GM12878 (cell line): Measurements from ENCODE around the gene CNIH2. TPM values are rescaled to one million over a fixed set of nuclear protein-coding genes. Genes with fewer than 3 reads are reported as not detected.

Source experiments
- ATAC-seq: fragments of 200-7000 bp; cut with Tn5 transposase; 3 replicates; pipeline ENCODE4 v1.9.1; 2020; ENCODE audit warnings: mild to moderate bottlenecking, moderate library complexity
- BruUV-seq: library from RNA; stranded (reverse); fragments of 400-500 nt; replicated peaks from 2 replicates; lab custom pipeline; 2021; lab: Mats Ljungman, UMichigan
- CTCF ChIA-PET: fragments of 300-600 bp; sonication (Branson Sonifier 250); formaldehyde crosslinking; extraction: SDS; loops from one replicate; lab custom pipeline; 2021; ENCODE audit warnings: inconsistent platforms; lab: Yijun Ruan, JAX
- POLR2A ChIA-PET: fragments of 350-600 bp; formaldehyde crosslinking; extraction: SDS; loops from one replicate; lab custom pipeline; 2021; ENCODE audit warnings: inconsistent platforms; lab: Charles Lee
- RAD21 ChIA-PET: fragments of 300-600 bp; sonication (Branson Sonifier 250); formaldehyde crosslinking; loops from one replicate; lab custom pipeline; 2023; ENCODE audit warnings: antibody characterized with exemption; ENCODE audit not compliant: unreplicated experiment; lab: Charles Lee
- SMC1A ChIA-PET: fragments of 300-600 bp; sonication (Branson Sonifier 250); formaldehyde crosslinking; loops from one replicate; lab custom pipeline; 2023; ENCODE audit not compliant: unreplicated experiment, uncharacterized antibody; lab: Charles Lee
- DNase-seq: peaks from one replicate; pipeline ENCODE4 v3.0.0-alpha.2; 2011; ENCODE audit warnings: low read depth, low spot score
- FAIRE-seq: peaks from 3 replicates; lab custom pipeline; 2011; peaks lifted over from hg19 to GRCh38; lab: Jason Lieb, UNC
- H2AFZ ChIP-seq: 2 replicates; pipeline ENCODE4 v1.6.0; 2011; ENCODE audit warnings: low read depth, low read length, control low read depth; ENCODE audit not compliant: control insufficient read depth
- H3K27ac ChIP-seq: 2 replicates; pipeline ENCODE4 v1.5.1; 2011; ENCODE audit warnings: control low read depth; ENCODE audit not compliant: control insufficient read depth, insufficient read depth
- H3K27me3 ChIP-seq, 2 experiments: replicated peaks in 1 of 2; 2 replicates each; pipeline versions ENCODE4 v1.6.0 to v1.6.1; 2011; ENCODE audit warnings: low read length in 1 of 2; ENCODE audit not compliant: control insufficient read depth in 2 of 2, insufficient read depth in 2 of 2
- H3K36me3 ChIP-seq, 2 experiments: 2 replicates each; pipeline ENCODE4 v1.5.1; 2011; ENCODE audit warnings: low read length in 1 of 2; ENCODE audit not compliant: control insufficient read depth in 2 of 2, insufficient read depth in 2 of 2
- H3K4me1 ChIP-seq: 2 replicates; pipeline ENCODE4 v1.6.1; 2011; ENCODE audit warnings: mild to moderate bottlenecking, low read length, moderate library complexity, mixed read lengths; ENCODE audit not compliant: control insufficient read depth, insufficient read depth
- H3K4me2 ChIP-seq: 2 replicates; pipeline ENCODE4 v1.6.0; 2011; ENCODE audit warnings: control low read depth; ENCODE audit not compliant: control insufficient read depth, insufficient read depth
- H3K4me3 ChIP-seq: fragments of 200-600 bp; sonication (generic); 2 replicates; pipeline ENCODE4 v1.5.1; 2016
- H3K79me2 ChIP-seq: 2 replicates; pipeline ENCODE4 v1.6.0; 2011; ENCODE audit warnings: low read length; ENCODE audit not compliant: control insufficient read depth, insufficient read depth
- H3K9ac ChIP-seq: 2 replicates; pipeline ENCODE4 v1.8.0; 2011; ENCODE audit warnings: low read length, control low read depth, mixed read lengths; ENCODE audit not compliant: control insufficient read depth, insufficient read depth
- H3K9me3 ChIP-seq: replicated peaks from 3 replicates; pipeline ENCODE4 v1.5.1; 2011; ENCODE audit warnings: mild to moderate bottlenecking, low read length; ENCODE audit not compliant: control insufficient read depth, insufficient read depth
- H4K20me1 ChIP-seq: 2 replicates; pipeline ENCODE4 v1.6.0; 2011; ENCODE audit not compliant: control insufficient read depth, insufficient read depth
- IKZF2 ChIP-seq, 2 experiments: fragments of 450-650 bp; IDR thresholded peaks; 2 replicates each; pipeline ENCODE4 v1.6.1; 2017; ENCODE audit warnings: mild to moderate bottlenecking in 2 of 2, moderate library complexity in 2 of 2
- NKRF ChIP-seq: fragments of 450-650 bp; conservative IDR thresholded peaks from 2 replicates; pipeline ENCODE4 v1.6.1; 2017; ENCODE audit warnings: mild to moderate bottlenecking, moderate library complexity
- SKIL ChIP-seq: fragments of 450-650 bp; IDR thresholded peaks from 2 replicates; pipeline ENCODE4 v1.6.1; 2017; ENCODE audit warnings: mild to moderate bottlenecking, low read depth, inconsistent platforms; ENCODE audit not compliant: poor library complexity, severe bottlenecking
- STAT3 ChIP-seq: IDR thresholded peaks from 2 replicates; pipeline ENCODE4 v1.6.1; 2011; ENCODE audit warnings: low read depth, low read length, improper control_type of control experiment
- USF1 ChIP-seq: IDR thresholded peaks from 2 replicates; pipeline ENCODE4 v1.6.1; 2011; ENCODE audit warnings: borderline replicate concordance, low read depth, mild to moderate bottlenecking, moderate library complexity, mixed read lengths, low read length; ENCODE audit not compliant: insufficient read depth; ENCODE audit errors: extremely low read length
- ZNF207 ChIP-seq: fragments of 450-650 bp; IDR thresholded peaks from 2 replicates; pipeline ENCODE4 v1.6.1; 2014; ENCODE audit warnings: antibody characterized with exemption, mild to moderate bottlenecking, borderline replicate concordance
- WGBS: methylation state at CpG from one replicate; pipeline ENCODE4 v1.1.6; 2016; ENCODE audit warnings: low lambda C conversion rate; ENCODE audit not compliant: insufficient replicate concordance, insufficient coverage; ENCODE audit errors: missing lambda C conversion rate; 5-methylcytosine and 5-hydroxymethylcytosine counted together
- in situ Hi-C: fragments of 300-500 bp; cut with MboI; formaldehyde crosslinking; loops from 9 replicates; pipeline ENCODE4 v1.14.3; 2018; ENCODE audit warnings: mixed read lengths
- intact Hi-C: fragments of 100-400 bp; cut with micrococcal nuclease; formaldehyde crosslinking; loops from one replicate; pipeline ENCODE4 v1.14.2; 2022; ENCODE audit not compliant: unreplicated experiment
- polyA plus RNA-seq, 11 experiments: library from polyadenylated mRNA; depleted of rRNA in 4 of 11; unstranded in 6 of 11; stranded (reverse) in 5 of 11; fragments of >200 nt; fragmentation: Nextera tagmentation in 4 of 11; fragmentation: Illumina TruSeq in 1 of 11; extraction: Ambion mirVana in 4 of 11; extraction: Trizol in 1 of 11; gene quantifications; 1 replicate in 1 of 11; 2 replicates in 10 of 11; pipeline versions ENCODE4 v1.2.1 to v1.2.3, GENCODE V29; 2011 to 2016; ENCODE audit warnings: inconsistent platforms in 2 of 11, missing spikeins in 2 of 11, low read depth in 1 of 11
- total RNA-seq, 4 experiments: library from RNA; depleted of rRNA in 3 of 4; stranded (reverse); fragments of >200 nt in 3 of 4; fragmentation: Illumina TruSeq in 1 of 4; extraction: Trizol in 1 of 4; gene quantifications; 2 replicates each; pipeline versions ENCODE4 v1.2.1 to v1.2.3, GENCODE V29; 2013 to 2021

Gene CNIH2
- total and polyA plus RNA-seq, 10 of the 15 experiments (the other 5 are each of a cell fraction or from before 2014, with no cell fraction given), result 0.07 to 1.3 (median 0.68) TPM; not detected in 2

GRCh38 chr11:66287889-66288670, 10.1 kb downstream of the CNIH2 start:
- ATAC-seq (peak; percentile 5; the same call in 2 of the 3 replicates), DNase-seq (no peak), FAIRE-seq (no peak)
- 22% methylated on average over 20 of the region's 20 CpGs for WGBS
- in situ Hi-C loops, result no loop called here
- CTCF ChIA-PET, result interaction anchor here (0.7 to 2.7 kb wide), 14 partner anchors 8 to 219 kb away, joined by 3 to 21 read pairs (median 5); partner anchors contain the start of genes RAB1B and RIN1
- SMC1A ChIA-PET, result interaction anchor here (0.7 to 2.1 kb wide), 6 partner anchors 16 to 137 kb away, joined by 3 to 6 read pairs (median 4); no protein-coding TSS in a partner anchor
- peak overlapping the region; percentile 95 for H3K9ac ChIP-seq
- H4K20me1 ChIP-seq, result no peaks in the 10 kb centered on the region; the same call in 1 of the 2 replicates
- H2AFZ ChIP-seq, result peak overlapping the region; percentile 81
- peak overlapping the region; percentile 83 for H3K4me3 ChIP-seq
- peaks cover 12% of the 10 kb centered on the region for H3K79me2 ChIP-seq
- BruUV-seq, result TSS peak; percentile 60
- H3K36me3 ChIP-seq, result no peaks in the 10 kb centered on the region; a peak in 1 of 4 replicates
- H3K27ac ChIP-seq, result peak overlapping the region; percentile 87
- no peak for TF ChIP-seq NKRF
- TF ChIP-seq IKZF2 (IDR thresholded peaks at IDR 0.05), result 0 out of 4 replicates have a peak, but pooled peaks of 1 of the 2 experiments have one; percentile 9
- no peak for TF ChIP-seq SKIL
- no peak for TF ChIP-seq USF1
- TF ChIP-seq ZNF207, result no peak
- TF ChIP-seq STAT3, result no peak
- intact Hi-C loops, result no loop called here
- POLR2A ChIA-PET, result interaction anchor here (0.6 to 2.4 kb wide), 6 partner anchors 18 to 236 kb away, joined by 3 to 26 read pairs (median 6); partner anchors contain the start of genes BRMS1, RAB1B and SF3B2
- H3K9me3 ChIP-seq, result no peaks in the 10 kb centered on the region
- peaks cover 16% of the 10 kb centered on the region for H3K4me1 ChIP-seq
- RAD21 ChIA-PET, result interaction anchor here (0.5 to 2.0 kb wide), 6 partner anchors 24 to 178 kb away, joined by 4 to 28 read pairs (median 6); partner anchors contain the start of genes BRMS1 and PELI3
- peaks cover 2 to 6% of the 10 kb centered on the region in 2 experiments; a peak in 2 of 4 replicates for H3K27me3 ChIP-seq
- peak overlapping the region; percentile 96 for H3K4me2 ChIP-seq
